MM.1S (cell line): Measurements from ENCODE around the gene TXLNG.

Source experiments
- EZH2 ChIP-seq: fragments of 300-600 bp; sonication (generic); optimal IDR thresholded peaks from 2 replicates; pipeline ENCODE3; 2017; ENCODE audit warnings: low read depth, mild to moderate bottlenecking, antibody characterized with exemption, low read length, mixed read lengths
- TF ChIP-seq, protein P1 (sequence below): fragments of 300-600 bp; sonication (generic); IDR thresholded peaks from 2 replicates; pipeline ENCODE4 v1.5.1; 2016; ENCODE audit warnings: antibody characterized with exemption, low read length, mixed read lengths

DNA sequence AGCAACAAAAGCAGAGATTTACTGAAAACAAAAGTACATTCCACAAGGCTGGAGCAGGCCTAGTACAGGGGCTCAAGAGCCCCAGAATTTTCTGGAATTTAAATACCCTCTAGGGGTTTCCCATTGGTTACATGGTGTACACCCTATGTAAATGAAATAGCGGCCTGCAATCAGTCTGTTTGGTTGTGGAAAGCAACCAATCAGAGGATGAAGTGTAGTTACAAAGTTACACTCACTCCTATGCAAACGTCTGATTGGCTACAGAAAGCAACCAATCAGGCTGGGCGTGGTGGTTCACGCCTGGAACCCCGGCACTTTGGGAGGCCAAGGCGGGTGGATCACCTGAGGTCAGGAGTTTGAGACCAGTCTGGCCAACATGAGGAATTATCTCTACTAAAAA lies 13.8 kb upstream of the TXLNG start:
- TF ChIP-seq, protein P1, sequence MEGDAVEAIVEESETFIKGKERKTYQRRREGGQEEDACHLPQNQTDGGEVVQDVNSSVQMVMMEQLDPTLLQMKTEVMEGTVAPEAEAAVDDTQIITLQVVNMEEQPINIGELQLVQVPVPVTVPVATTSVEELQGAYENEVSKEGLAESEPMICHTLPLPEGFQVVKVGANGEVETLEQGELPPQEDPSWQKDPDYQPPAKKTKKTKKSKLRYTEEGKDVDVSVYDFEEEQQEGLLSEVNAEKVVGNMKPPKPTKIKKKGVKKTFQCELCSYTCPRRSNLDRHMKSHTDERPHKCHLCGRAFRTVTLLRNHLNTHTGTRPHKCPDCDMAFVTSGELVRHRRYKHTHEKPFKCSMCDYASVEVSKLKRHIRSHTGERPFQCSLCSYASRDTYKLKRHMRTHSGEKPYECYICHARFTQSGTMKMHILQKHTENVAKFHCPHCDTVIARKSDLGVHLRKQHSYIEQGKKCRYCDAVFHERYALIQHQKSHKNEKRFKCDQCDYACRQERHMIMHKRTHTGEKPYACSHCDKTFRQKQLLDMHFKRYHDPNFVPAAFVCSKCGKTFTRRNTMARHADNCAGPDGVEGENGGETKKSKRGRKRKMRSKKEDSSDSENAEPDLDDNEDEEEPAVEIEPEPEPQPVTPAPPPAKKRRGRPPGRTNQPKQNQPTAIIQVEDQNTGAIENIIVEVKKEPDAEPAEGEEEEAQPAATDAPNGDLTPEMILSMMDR = no peak
- no peak for TF ChIP-seq EZH2
